NCI-H2081 treated with DMSO at 0.1 percent for 48 hours (cell line): ENCODE results near the gene ARHGEF35.
"Not testable (repeated sequence)": the region's sequence is repeated elsewhere in the genome, so short reads cannot be mapped to it uniquely, and the experiment has no call there.

Experiments
- DNase-seq: peaks from one replicate; lab custom pipeline; 2025; lab: John Stamatoyannopoulos, UW

ARHGEF35 gene

DNA sequence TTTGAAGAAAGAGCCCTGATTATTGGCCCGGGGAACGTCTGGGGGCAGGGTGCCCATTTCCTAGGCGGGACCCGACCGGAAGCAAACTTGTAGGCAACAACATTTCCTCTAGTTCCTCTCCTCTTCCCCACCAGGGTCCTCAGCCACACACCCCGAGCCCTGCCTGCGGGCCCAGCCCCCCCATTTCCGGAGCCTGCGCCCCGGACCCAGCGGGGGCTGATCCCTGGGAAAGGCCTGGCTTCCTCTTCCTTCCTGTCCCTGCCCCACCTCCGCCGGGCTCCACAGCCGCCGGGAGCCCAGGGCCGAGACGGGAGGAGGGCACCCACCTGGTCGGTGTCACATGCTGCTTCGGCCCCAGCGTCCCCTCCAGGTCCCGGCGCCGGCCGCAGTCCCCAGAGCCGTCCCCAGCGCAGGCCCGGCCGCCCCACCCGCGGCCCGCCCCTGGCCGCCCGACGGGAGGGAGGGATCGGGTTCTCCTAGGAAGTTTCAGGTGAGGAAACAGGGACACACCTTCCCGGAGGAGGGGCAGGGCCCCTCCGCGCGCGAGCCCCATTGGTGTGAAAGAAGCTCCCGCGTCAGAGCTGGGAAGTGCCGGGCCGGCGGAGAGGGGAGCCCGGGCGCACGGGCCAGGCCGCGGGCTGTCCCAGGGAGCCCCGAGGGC lies at the start of gene ARHGEF35:
ARHGEF35 (minus strand) TSS at position 622 of the 661 bp plus-strand sequence. CDS start 7,450 bp downstream, outside the sequence.
- DNase-seq = not testable (repeated sequence)

DNA sequence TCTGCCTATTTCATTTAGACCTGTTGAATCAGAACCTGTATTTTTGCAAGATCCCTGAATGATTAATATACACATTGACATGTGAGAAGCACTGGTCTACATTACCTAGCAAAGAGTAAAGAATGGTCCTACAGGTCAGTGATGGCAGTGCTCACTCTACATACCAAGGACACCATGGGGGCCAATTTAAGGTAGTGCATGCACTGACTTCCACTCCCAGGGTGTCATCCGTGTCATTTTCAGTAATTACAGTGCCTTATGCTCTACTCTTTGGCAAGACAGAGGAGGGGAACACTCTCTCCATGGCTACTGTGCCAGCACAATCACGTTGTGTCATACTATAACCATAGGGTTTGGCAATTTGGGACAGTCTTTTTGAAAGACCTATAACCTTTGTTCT lies 49.7 kb upstream of the ARHGEF35 start:
- not testable (repeated sequence) for DNase-seq

DNA sequence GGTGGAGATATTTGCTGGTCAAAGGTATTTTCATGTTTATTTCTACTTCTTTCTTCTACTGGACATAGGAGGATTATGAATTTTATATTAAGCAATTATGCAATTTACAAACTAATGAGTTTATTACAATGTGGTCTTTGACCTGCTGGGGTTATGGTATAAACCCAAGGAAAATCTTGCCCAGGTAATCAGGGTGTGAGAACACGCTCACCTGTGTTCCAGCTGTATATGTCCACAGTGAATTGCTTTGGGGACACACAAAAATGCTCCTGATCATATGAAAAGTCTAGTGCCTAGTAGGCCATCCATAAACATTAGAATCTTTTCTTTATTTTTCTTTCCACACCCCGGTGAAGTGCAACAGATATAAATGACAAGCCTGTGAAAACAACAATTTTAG lies 43.7 kb upstream of the ARHGEF35 start, which contains the start of gene OR2A42:
OR2A42 (minus strand) TSS at position 241 of the 400 bp plus-strand sequence. CDS start 6,762 bp downstream, outside the sequence.
- not testable (repeated sequence) for DNase-seq

DNA sequence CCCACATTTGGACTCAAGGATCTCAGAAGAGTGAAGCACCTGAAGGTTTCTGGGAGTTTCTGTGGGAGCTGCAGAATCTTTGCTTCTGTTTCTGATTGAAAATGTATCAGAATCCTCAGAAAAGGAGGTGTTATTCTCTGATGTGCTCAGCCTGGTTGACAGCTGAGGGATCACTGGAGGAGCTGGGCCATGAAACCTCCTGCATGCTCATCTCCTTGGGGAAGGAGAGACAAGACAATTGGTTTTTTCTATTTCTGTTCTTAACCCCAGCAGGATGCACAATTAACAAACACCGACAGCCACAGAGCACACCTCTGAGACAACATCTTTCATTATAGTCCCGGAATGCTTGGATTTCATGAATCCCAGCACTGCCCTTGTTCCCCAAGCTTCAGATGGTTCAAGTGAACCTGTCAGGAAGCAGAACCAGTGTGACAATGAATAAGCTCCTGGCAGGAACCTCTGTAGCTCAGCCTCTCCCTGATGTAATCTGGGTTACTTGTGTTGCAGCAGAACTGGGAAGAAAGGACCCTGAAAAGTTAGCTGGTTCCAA lies 43.0 kb upstream of the ARHGEF35 start:
- not testable (repeated sequence) for DNase-seq

DNA sequence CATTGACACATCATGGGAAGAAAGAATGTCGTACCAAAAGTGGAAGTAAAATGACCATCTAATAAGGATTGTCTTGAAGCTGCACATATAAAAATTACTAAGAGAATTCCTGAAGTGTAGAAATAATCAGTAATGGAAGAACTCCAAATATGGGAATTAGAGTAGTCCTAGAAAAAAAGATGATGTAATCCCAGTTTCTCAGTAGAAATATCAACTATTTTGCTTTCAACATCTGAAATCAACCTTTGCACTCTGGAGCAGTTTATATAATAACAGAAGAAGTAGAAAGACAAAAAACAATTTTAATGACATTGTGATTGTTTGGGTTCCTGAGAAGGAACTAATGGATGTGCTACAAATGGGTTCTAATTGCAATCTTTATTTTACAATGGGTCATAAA lies 37.4 kb upstream of the ARHGEF35 start:
- DNase-seq = not testable (repeated sequence)

DNA sequence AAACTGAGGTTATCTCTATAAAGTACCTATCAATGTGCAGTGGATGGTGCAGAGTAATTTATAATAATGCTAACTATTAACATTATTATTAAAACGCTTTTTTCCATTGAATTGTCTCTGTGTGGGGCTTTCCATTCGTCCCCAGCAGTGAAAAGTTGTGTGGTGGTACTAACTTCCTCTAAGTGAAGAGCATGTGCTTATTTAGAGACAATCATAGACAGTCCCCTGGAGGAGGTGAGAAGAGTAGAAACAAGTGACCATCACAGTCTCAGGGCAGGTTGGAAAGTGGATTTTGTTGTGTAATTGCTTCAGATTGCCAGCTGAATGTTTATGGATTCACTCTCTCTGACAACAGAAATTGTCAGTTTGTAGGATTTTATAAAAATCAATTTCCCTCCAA lies 35.4 kb upstream of the ARHGEF35 start:
- not testable (repeated sequence) for DNase-seq

DNA sequence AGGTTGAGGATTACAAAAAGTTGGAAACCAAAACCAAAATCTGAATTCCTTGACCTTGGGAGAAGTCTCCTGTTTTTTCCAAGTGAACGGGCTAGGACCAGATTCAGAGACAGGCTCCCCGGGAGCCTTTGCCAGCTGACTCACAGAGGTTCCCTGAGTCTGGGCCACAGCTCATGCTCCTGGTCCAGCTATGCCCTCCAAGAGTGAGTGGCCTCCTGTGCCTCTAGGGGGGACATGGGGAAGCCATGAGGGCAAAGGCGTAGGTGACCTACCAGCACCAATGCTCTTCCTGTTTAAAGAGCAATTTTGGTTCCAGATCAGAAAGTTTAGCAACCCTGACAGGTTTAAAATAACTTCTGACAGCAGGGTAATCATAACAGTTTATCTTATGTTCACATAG lies 33.2 kb upstream of the ARHGEF35 start:
- not testable (repeated sequence) for DNase-seq

DNA sequence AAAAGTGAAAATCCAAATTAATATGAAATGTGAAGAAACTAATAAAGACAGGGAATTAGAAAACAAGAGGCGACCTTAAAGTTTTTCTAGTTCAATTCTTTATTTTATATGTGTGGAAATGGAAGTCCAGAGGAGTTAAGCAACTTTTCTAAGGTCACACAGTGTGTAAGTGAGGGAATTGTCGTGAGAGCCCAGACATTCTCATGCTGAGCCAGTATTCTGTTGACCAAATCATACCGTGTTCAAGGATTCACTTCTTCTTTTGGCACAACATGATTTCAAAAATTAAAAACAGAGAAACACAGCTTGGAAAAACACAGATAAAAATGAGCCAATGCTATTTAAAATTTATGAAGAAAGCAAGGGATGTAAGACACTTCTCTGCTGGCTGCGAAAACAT lies 31.2 kb upstream of the ARHGEF35 start:
- not testable (repeated sequence) for DNase-seq

DNA sequence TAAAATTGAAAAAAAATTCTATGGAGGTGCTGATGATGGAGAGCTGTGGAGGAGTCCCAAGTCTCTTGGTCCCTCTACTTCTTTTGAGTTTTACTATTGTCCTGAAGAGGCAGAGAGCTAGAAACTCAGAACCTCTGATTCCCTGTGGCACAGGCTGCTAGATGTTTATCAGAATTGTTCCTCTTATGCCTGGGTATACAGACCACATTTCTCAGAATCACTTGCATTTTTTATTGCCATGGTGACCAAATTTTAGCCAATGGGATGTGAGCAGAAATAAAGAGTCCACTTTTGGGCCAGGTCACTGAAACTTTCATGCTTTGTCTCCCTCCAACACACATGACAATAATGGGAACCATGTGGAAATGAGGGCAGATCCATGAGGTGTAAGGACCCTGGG lies 28.0 kb upstream of the ARHGEF35 start:
- DNase-seq = not testable (repeated sequence)

DNA sequence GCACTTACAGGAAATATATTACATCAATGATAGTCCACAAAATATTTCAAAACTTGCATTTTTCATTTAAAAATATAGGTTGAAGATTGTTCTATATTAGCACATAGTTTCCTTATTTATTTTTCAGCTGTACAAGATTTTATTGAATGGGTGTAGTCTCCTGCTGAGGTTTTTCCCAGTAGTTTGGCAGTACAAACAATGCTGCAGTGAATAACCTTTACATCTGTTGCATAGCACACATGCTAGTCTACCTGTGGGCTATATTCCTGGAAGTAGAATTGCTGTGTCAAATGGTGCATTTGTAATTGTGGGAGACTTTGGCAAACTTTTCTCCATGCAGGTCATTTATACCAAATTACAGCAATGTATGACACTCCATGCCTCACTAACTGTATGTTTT lies 24.9 kb upstream of the ARHGEF35 start:
- not testable (repeated sequence) for DNase-seq

DNA sequence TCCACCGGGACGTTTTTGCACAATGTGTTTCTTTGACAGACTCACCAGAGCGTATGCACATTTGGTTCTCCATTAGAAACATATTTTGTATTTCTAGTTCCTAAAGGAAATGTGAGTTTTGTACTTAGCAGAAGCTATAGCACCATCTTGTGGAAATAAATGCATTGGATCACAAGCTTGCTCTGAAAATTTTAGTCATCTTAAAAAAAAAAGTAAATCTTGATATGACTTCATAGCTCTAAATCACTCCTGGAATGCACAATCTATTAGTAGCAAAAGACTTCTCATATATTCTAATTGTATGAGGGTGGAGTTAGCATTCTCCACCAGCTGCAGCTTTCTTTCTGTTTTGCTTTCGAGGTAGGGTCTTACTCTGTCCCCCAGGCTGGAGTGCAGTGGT lies 23.5 kb upstream of the ARHGEF35 start:
- DNase-seq = not testable (repeated sequence)

DNA sequence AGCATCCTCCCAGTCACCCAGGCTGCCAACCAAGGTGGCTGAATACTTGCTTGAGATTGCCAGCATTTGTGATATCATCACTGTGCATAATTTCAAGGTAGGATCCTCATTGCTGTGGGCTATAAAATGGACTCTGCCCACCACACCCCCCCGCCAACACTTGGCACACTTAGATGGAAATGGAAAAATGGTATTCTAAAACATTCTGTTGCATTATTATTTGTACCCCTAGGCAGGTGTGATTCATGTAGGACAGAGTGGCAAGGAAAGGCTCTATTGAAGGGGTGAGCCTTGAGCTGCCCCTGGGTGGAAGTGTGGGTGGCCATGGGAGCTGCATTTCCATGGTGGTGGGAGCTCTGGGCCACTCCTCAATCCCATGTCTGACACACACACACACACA lies 22.9 kb upstream of the ARHGEF35 start:
- not testable (repeated sequence) for DNase-seq

DNA sequence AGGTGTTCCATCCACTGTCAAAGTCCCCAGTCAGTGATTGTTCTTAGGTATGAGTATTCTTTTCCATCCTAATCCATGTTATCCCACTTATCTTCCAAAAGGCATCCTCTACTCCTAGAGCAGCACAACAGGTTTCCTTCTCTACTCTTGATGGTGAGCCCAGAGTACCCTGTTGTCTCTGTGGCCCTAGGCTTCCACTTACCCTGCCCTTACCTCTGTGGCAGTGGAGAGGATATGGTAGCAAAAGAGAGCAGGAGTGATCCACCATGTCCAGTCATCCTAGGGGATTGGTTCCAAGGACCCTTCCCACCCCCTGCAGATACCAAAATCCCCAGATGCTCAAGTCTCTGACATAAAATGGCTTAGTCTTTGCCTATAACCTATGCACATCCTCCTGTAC lies 21.6 kb upstream of the ARHGEF35 start:
- DNase-seq = not testable (repeated sequence)

DNA sequence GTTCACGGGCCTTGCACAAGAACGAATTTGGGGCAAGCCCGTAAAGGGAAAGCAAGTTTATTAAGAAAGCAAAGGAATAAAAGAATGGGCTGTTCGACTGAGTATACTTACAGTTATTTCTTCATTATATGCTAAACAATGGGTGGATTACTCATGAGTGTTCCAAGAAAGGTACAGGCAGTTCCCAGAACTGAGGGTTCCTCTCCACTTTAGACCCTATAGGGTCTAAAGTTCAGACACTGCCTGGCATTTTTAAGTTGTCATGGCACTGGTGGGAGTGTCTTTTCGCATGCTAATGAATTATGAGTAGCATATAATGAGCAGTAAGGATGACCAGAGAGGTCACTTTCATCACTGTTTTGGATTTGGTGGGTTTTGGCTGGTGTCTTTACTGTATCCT lies 9.7 kb upstream of the ARHGEF35 start:
- not testable (repeated sequence) for DNase-seq

DNA sequence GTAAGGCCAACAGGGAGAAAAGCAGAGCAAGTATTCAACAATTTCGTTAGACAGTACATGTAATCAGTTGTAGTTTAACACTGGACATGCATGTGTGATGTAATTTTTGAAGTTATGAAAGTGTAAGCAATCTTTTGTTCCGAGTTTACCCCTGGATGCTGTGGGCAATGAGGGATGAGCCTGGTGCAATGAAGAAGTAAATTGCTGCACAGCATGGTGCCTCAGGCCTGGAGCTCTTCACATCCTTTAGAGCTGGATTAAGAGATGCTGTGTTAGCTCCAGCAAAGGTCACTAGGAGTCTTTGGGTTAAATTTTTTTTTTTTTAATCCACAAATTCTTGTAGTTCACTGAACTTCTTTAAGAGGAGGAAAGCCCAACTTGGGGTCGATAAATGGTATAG lies 7.5 kb upstream of the ARHGEF35 start:
- not testable (repeated sequence) for DNase-seq

DNA sequence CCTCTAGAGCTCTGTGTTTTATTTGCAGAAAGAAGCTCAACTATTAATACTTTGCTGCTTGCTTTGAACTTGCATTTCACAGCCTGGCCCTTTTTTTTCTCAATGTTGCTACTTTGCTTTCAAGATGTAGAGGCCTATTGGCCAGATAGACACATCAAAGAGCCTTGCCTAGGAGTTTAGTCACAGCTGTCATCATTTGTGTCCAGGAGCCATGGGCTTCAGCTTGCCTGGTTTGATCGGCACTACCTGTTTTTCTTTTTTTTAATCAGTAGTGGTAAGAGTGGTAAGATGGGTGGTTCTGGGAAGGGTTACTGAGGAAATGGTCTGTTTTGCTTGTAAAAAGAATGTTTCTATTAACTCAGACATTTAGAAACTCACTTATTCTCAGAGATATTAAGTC lies 6.3 kb upstream of the ARHGEF35 start:
- DNase-seq = not testable (repeated sequence)

DNA sequence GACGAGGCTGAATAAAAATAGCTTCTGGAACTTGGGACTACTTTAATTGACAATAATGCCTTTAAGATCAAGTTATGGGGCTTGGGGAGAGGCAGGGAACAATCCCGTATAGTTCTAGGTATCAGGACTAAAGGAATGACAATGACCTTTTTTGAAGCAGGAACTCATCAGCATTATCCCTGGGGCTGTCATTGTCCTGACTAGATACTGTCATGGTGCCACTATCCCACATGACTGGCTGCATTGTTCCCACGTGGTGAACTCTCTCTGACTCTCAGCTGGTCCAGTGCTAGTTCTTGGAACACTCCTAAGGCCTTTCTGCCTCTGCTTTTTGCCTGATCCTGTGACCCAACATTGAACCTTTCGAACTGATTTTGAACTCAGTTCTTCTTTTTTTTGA lies 3.3 kb upstream of the ARHGEF35 start:
- DNase-seq = not testable (repeated sequence)

DNA sequence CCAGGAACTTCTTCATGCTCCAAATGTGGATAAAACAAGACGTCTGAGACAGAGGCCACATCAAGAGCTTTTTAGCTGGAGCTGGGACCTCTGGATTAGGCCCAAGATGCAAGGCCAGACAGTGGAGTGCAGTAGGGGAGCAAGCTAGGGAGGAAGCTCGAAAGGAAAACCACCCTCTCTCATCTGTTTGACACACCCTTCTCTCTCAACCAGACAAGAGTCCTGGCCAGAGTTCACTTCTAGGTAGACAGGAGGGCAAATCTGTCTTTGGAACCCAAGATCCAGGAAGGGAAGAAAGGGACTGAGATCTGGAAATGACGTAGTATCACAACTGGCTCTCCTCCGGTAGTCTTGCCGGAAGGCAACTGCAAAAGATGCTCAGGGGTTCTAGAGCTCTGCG lies 1.2 kb downstream of the ARHGEF35 start:
- DNase-seq = not testable (repeated sequence)

DNA sequence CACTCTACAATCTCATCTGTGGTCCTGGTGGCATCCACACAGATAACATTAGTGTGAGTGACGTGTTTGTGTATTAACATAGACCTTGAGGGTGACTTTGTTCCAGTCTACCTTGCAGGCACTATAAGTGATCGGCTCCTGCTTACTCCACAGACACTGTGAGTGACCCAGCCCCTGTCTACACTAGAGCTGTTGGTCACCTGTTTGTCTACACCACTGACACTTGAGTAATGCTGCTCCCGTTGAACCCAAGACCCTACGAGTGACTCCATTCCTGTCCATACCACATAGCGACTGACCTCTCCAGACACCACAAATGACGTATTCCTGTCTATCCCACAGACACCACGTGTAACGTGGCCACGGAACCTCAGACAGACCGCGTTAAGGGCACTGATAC lies 1.9 kb downstream of the ARHGEF35 start:
- not testable (repeated sequence) for DNase-seq

DNA sequence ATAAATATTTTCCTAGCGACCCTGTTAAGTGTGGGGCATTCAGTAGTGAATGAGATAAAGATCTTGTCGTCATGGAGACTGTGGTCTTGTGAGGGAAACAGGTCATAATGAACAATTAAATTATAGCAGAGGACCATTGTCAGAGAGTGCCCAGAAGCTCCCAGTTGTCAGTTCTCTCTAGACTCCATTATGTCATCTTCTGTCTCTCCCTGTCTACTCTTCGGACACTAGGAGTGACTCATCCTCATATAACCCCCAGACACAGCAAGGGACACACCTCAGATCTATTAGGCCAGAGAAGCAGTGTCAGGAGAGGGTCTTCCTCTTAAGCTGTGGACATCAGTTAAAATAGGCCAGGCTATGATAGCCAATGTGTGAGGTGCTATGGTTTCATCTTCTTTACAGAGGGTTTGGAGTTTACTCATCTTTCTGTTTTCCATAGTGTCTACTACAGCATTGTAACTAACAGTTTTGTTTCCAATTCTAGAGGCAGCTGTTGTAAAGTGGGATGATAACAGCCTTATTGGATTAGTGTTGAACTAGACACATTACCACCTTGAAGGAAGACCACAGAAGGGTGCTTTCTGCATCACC lies 7.0 kb downstream of the ARHGEF35 start:
- not testable (repeated sequence) for DNase-seq

DNA sequence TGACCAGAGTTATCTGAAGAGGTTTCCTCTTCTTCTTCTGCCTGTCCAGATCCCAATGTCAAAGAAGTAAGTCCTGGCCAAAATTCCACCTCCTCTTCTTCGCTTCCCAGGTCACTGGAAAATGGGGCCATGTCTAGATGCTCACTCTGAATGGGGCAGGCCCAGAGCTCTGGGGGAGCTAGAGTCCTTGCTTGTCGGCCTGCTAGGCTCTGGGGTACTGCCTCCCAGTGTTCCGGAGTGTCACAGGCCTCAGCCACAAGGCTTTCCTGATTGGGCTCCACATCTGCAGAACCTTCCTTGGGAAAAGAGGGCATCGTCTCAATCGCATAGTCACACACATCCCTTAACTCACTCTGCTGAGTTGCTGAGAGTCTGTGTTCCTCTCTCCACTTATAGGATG lies 7.8 kb downstream of the ARHGEF35 start:
- DNase-seq = not testable (repeated sequence)

DNA sequence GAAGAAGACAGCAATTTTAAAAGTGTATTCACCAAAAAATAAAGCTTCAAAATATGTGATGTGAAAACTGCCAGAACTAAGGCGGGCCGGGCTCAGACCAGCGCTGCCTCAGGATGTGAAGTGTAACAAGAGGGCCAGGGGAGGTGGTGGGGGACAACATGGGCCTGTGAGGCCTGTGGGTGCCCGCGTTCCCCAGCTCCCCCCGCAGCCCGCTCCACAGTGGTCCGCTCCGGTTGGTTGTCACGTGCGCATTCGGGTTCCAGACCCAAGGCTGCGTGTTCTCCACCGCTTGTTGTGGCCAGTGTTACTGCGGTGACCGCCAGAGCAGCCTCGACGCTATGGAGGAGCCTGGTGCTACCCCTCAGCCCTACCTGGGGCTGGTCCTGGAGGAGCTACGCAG lies 12.5 kb downstream of the ARHGEF35 start, which contains the start of gene CTAGE4:
CTAGE4 (plus strand) TSS at position 301 of the 400 bp plus-strand sequence; CDS start at position 339, 38 bp downstream.
- not testable (repeated sequence) for DNase-seq

DNA sequence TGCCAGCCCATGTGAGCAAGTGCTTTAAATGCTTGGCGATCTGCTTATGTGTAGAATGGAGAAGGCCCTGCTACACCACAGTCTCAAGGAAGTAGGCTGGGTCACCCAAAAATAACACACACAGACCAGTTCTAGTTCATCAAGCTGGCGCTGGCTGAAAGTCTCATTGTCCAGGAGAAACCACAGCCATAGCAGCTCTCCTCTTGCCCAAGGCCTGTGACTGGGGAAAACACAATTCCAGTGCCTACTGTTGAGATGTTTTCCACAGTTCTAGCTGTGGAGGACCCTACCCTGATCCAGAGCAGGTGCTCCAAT lies 16.5 kb downstream of the ARHGEF35 start:
- not testable (repeated sequence) for DNase-seq
